Activated naive CD4-positive, alpha-beta T cell treated with anti-CD3 and anti-CD28 coated beads, Interleukin-2, amount 10 ng/mL, durations not matched to agents 5 hours and 36 hours (primary cell): ENCODE data around the gene TMEM59. TPM values are rescaled to one million over a fixed set of nuclear protein-coding genes. Genes with fewer than 3 reads are reported as not detected.

ENCODE experiments used
- microRNA-seq: library from miRNA; unstranded; fragments of <30 nt; microRNA quantifications from one replicate; pipeline ENCODE4 v1.2.0, GENCODE V29; 2022; ENCODE audit warnings: borderline microRNAs expressed, borderline replicate concordance
- total RNA-seq, 2 experiments: library from RNA; stranded (reverse); gene quantifications; one replicate each; pipeline ENCODE4 v1.2.3, GENCODE V29; 2021

Gene TMEM59
- 100 to 1,000 TPM; 205 to 211 TPM for total RNA-seq

GRCh38 chr1:54052934-54053744 is at the start of gene TMEM59, which contains the start of gene TCEANC2:
Gene TMEM59, minus strand, starts transcription at chr1:54053204. Its CDS starts 16 bp downstream, at chr1:54053188.
Gene TCEANC2, plus strand, starts transcription at chr1:54053608. Its CDS starts 815 bp downstream, at chr1:54054423.

GRCh38 chr1:54017979-54018378 is 35.0 kb downstream of the TMEM59 start, which contains the start of gene LDLRAD1:
Gene LDLRAD1, minus strand, starts transcription at chr1:54018186. Its CDS starts 74 bp downstream, at chr1:54018112.

Small RNA genes within 50 kb of the gene (microRNA-seq; reads per million reads assigned to microRNA genes)
- 6.7 reads per million, percentile 35 among the genes with 10 or more reads in this experiment for gene MIR4781

Other genes with a start within 250 kb of the TMEM59 start
- gene NDC1, start 214.9 kb downstream of the TMEM59 start, total RNA-seq: 10 to 100 TPM; 19.1 to 19.4 TPM
- 10 to 100 TPM; 15.8 to 17.1 TPM for gene YIPF1, start 163.4 kb downstream of the TMEM59 start, total RNA-seq
- gene DIO1, start 159.0 kb downstream of the TMEM59 start, total RNA-seq: not detected
- gene IFT25, start 107.5 kb downstream of the TMEM59 start, total RNA-seq: 10 to 100 TPM; 60.3 to 63.1 TPM
- 10 to 100 TPM; 17.7 to 19.1 TPM for gene LRRC42, start 106.9 kb downstream of the TMEM59 start, total RNA-seq
- not detected for gene LDLRAD1, start 35.0 kb downstream of the TMEM59 start, total RNA-seq
- gene TCEANC2, start 404 bp upstream of the TMEM59 start, total RNA-seq: 10 to 100 TPM; 10.6 to 11.7 TPM
- gene CDCP2, start 99.8 kb upstream of the TMEM59 start, total RNA-seq: under 1 TPM; 0.08 to 0.14 TPM
- 10 to 100 TPM in 1 of 2 experiments, 1 to 10 TPM in 1; 9.2 to 10.4 TPM for gene CYB5RL, start 146.8 kb upstream of the TMEM59 start, total RNA-seq
- 10 to 100 TPM; 76.7 to 80.8 TPM for gene MRPL37, start 147.0 kb upstream of the TMEM59 start, total RNA-seq